ENCODE measurements around the gene ITGB3. TPM values are rescaled to one million over a fixed set of nuclear protein-coding genes. Genes with fewer than 3 reads are reported as not detected.

The ITGB3 gene
- total RNA-seq, 1 experiment from 2014 or later = 11.5 TPM

DNA sequence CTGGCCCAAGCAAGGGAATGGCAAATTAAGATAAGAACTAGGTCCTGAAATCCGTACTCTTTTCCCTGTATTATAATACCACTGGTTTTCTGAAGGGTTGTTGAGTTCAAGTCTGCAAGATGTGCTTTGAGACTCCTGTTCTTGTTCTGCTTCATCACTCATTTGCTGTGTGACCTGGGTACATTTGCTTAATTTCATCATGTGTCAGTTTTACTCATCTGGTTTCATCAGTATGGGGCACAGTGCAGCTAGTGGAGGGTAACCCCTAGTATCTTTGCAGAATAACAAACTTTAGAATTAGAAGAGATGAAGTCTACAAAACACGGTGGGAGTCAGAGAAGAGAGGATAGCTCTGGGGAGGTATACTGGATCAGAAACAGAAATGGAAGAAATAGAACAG is 48.2 kb downstream of the ITGB3 start:
- DNase-seq (ENCODE audit: low read depth, low spot score) = no peak
- in situ Hi-C loops (cut with HindIII; ENCODE audit: low pct_unique_long_range_greater_than_20kb, low sequenced_read_pairs) = no loop called here

DNA sequence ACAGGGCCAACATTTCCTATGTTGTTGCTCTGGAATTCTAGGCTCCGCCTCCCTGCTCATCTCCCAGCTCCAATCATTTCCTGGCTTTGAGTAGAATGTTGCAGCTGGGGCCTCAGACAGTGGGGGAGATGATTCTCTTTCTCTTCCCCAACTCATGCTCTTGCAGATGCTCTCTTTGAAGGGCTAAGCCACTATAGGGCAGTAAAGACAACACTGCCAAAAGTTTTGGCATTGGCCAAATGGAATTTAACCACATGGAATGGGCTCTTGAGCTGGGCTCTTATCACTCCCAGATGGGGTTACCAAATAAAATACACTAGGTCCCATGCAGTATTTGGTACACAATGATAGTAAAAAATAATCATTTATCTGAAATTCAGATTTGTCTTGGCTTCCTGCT is 50.6 kb downstream of the ITGB3 start:
- DNase-seq (ENCODE audit: low read depth, low spot score) = no peak
- in situ Hi-C loops (cut with HindIII; ENCODE audit: low pct_unique_long_range_greater_than_20kb, low sequenced_read_pairs) = no loop called here

DNA sequence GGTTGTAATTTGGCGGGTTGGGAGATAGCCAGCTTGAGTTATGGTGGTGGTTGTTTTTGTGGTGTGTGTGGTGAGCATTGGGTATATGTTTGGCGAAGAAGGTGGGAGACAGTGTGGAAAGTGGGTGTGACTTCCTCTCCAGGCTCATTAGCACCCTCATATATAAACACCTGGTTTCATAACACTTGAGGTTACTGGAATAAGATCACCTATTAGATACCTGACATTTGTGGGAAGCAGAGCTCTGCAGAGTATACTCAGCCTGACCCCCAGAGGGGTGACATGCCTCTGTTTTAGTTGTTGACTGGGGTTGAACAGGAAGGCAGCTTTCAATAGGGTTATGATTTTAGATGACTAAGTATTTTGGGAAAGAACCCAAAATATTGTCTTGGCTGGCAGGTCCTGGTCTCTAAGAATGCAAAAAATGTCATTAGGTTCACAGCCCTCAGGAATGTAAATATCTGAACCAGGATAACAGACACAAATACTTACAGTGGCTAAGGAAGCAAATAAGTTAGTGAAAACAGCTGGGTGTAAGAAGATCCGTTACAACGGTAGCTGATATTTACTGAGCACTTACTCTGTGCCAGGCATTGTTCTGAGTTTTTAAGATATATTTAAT is 51.8 kb downstream of the ITGB3 start:
- in situ Hi-C loops (cut with HindIII; ENCODE audit: low pct_unique_long_range_greater_than_20kb, low sequenced_read_pairs) = no loop called here
- no peak for DNase-seq (ENCODE audit: low read depth, low spot score)

DNA sequence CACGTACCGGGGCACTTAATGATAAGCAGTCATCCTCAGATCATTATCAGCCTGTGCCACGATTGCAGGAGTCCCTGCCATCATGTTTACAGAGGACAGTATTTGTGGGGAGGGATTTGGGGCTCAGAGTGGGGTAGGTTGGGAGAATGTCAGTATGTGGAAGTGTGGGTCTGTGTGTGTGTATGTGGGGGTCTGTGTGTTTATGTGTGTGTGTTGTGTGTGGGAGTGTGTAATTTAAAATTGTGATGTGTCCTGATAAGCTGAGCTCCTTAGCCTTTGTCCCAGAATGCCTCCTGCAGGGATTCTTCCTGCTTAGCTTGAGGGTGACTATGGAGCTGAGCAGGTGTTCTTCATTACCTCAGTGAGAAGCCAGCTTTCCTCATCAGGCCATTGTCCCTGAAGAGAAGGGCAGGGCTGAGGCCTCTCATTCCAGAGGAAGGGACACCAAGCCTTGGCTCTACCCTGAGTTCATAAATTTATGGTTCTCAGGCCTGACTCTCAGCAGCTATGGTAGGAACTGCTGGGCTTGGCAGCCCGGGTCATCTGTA is 56.6 kb downstream of the ITGB3 start:
- in situ Hi-C loops (cut with HindIII; ENCODE audit: low pct_unique_long_range_greater_than_20kb, low sequenced_read_pairs) = no loop called here

DNA sequence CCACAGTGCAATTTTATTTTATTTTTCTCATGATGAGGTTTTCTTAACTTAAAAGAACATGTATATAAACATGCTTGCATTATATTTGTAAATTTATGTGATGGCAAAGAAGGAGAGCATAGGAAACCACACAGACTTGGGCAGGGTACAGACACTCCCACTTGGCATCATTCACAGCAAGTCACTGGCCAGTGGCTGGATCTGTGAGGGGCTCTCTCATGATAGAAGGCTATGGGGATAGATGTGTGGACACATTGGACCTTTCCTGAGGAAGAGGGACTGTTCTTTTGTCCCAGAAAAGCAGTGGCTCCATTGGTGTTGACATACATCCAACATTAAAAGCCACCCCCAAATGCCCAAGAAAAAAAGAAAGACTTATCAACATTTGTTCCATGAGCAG is 57.8 kb downstream of the ITGB3 start:
- in situ Hi-C loops (cut with HindIII; ENCODE audit: low pct_unique_long_range_greater_than_20kb, low sequenced_read_pairs) = no loop called here
- DNase-seq (ENCODE audit: low read depth, low spot score) = no peak

More for the DNA sequence above, 56.6 kb downstream of the ITGB3 start:
- no peak for DNase-seq (ENCODE audit: low read depth, low spot score)

DNA sequence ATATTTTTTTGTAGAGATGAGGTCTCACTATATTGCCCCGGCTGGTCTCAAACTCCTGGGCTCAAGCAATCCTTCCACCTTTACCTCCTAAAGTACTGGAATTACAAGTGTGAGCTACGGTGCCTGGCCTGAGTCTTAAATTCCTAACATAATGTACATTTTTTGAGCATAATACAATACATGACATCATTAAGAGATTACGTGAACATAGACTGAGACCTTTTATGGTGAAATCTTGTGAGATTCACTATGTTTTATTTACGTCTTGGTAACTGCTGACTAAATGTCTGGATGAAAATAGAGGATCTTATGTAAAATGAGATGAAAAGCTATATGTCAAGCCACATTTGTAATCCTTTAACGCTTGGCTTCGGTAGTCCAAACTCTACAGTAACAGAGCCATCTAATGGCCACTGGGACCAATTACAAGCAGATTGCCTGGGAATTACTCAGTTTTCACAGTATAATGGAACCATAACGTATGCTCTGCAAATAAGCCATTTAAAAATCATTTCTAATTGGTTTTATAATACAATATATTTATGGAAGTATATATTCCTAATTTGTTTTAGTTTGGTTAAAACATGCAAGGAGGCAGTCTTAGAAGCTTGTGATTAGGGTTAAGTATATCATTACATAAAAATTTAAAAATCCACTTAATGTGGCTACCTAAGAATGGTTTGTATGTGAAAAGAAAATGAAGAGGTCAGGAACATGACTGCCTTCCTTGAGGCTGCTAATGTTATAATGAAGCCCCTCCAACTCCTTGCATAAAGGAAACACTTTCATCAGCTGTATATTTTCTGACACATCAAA is 62.0 kb downstream of the ITGB3 start:
- in situ Hi-C loops (cut with HindIII; ENCODE audit: low pct_unique_long_range_greater_than_20kb, low sequenced_read_pairs) = no loop called here
- DNase-seq (ENCODE audit: low read depth, low spot score) = peak; percentile 77

DNA sequence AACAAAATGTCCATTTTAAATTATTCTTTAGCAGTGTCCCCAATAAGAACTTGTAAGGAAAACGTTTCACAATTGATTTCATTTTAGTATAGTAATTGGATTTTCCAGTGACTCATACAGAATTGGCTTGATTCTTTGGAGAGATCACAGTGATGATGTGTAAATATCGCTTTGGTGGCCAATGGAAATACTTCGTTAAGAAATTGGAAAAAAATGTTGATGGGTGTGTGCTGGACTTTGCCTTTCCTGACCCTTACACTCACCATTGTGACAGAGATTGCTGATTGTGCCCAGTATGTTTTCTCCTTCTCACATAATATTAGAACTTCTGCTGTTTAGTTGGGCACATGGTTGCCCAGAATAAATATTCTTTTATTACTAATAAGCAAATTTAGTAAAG is 62.7 kb downstream of the ITGB3 start:
- in situ Hi-C loops (cut with HindIII; ENCODE audit: low pct_unique_long_range_greater_than_20kb, low sequenced_read_pairs) = no loop called here
- no peak for DNase-seq (ENCODE audit: low read depth, low spot score)

DNA sequence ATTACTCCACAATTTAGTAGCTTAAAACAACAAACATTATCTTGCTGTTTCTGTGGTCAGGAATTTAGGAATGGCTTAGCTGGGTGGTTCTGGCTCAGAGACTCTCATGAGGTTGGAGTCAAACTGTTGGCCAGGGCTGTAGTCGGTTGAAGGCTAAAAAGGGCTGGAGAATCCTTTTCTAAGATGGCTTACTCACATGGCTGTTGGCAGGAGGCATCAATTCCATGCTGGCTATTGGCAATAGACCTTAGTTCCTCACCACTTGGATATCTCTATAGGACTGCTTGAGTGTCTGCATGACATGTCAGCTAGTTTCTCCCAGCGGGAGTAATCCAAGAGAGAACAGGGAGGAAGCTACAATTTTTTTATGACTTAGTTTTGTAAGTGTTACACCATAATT is 63.5 kb downstream of the ITGB3 start:
- in situ Hi-C loops (cut with HindIII; ENCODE audit: low pct_unique_long_range_greater_than_20kb, low sequenced_read_pairs) = no loop called here
- DNase-seq (ENCODE audit: low read depth, low spot score) = no peak

DNA sequence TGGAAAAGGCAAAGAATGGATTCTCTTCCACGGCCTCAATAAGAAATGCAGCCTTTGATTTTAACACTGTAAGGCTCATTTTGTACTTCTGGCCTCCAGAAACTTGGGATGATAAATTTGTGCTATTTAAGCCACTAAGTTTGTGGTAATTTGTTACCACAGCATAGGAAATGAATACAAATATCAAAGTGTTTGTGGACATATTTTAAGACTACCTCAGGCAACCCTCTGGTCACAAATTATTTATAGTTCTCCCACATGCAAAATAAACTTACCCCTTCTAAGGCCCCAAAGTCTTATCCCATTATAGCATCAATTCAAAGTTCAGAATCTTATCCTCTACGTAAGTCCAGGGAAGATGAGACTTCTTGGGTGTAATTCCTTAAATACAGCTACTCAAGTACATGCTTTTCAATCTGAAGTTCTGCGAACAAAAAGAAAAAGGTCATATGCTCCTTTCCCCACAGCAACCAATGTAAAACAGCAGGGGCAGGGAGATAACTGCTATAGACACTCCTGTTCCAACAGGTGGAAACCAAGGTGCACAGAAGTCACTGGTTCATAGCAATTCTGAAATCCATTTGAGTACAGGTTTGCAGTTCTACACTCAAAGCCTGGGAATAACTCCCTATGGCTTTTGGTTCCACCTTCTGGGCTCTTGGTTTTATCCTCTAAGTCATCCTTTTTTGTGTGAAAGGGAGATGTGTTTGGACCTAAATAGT is 64.7 kb downstream of the ITGB3 start:
- no peak for DNase-seq (ENCODE audit: low read depth, low spot score)
- in situ Hi-C loops (cut with HindIII; ENCODE audit: low pct_unique_long_range_greater_than_20kb, low sequenced_read_pairs) = no loop called here

DNA sequence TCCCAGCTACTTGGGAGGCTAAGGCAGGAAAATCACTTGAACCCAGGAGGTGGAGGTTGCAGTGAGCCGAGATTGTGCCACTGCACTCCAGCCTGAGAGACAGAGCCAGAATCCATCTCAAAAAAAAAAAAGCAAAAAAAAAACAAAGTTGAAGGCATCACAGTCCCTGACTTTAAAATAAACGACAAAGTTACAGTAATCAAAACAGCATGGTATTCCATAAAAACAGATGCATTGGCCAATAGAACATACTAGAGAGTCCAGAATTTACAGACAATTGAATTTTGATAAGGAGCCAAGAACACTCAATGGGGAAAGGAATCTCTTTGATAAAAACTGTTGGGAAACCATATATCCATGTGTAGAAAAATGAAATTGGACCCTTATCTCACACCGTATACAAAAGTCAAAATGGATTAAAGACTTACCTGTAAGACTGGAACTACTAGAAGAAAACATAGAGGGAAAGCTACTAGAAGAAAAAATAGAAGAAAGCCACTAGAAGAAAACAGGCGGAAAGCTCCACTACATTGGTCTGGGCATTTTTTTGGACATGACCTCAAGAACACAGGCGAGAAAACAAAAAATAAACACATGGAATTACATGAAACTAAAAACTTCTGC is 67.4 kb downstream of the ITGB3 start:
- no peak for DNase-seq (ENCODE audit: low read depth, low spot score)
- in situ Hi-C loops (cut with HindIII; ENCODE audit: low pct_unique_long_range_greater_than_20kb, low sequenced_read_pairs) = no loop called here

DNA sequence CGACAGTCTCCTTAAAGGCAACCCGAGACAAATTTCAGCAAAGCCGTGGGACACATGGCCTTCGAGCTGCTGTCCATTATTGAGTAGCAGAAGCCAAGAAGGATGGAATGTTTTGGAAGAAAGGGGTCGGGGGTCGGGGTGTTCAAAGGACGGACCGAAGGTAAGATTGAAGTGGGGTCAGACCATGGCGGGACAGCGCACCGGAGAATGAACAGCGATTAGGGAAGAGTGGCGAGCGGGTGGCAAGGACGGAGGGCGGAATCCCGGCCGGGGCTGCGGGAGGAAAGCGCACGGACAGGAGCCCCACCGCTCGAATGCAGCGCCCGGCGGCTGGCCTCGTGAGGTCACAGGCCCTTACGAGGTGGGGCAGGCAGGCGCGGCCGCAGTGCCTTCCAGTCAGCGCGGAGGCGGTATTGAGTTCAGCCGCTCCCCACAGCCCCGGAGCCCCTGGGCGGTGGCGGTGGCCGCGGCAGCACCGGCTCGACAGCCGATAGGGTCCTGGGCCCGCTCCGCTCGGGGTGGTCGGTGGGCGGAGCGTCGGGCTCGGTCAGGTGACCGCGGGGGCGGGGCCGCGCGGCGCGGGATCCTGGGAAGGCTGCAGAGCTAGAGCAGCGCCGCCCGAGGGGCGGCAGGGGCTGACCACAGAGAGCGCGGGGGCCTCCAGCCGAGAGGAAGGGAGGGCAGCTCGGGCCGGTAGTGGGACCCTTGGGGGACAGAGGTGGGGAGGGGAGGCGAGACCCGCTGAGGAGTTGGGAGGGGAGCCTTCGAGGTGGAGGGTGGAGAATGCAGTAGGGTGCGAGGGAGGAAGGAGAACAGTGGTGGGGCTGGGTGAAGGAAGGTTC is 70.0 kb downstream of the ITGB3 start, which contains the start of gene EFCAB13:
Gene EFCAB13, plus strand, starts transcription at position 574 of the 842 bp plus-strand sequence. CDS start 4,399 bp downstream, outside the sequence.
- in situ Hi-C loops (cut with HindIII; ENCODE audit: low pct_unique_long_range_greater_than_20kb, low sequenced_read_pairs) = no loop called here
- peak; percentile 78 for DNase-seq (ENCODE audit: low read depth, low spot score)

DNA sequence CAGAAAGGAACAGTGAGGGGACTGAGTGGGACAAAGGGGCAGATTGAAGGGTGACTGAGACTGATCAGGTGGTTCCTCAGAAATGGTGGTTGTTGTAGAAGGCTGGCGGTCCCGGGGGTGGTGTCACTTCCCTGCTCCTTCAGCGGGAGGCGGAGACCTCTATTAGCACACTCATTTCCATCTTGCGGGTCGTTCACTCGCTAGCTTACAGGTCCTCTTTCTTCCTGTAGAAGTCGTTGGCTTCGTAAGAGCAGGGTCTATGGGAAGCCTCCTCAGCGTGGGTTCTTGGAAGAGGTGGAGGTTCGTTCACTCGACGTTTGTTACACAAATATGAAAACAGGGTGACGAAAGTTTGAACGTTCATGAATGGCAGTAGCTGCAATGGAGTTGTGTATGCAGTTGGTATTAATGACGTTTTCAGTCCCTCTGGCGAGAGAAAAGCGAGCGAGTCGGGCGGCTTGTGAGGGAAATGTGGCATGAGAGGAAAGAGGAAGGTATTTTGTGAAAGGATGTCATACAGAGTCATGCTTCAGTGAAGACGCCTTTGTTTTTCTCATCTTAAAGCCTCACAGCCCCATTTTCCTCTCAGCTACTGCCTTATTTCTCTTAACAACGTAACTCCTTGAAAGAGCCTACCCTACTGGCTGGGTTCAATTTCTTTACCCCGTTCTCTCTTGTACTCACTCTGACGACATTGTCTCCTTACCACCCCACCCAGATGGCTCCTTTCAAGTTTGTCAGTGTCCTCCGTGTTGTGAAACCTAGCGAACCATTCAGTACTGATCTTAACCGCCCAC is 70.8 kb downstream of the ITGB3 start:
- in situ Hi-C loops (cut with HindIII; ENCODE audit: low pct_unique_long_range_greater_than_20kb, low sequenced_read_pairs) = no loop called here
- peak; percentile 41 for DNase-seq (ENCODE audit: low read depth, low spot score)

DNA sequence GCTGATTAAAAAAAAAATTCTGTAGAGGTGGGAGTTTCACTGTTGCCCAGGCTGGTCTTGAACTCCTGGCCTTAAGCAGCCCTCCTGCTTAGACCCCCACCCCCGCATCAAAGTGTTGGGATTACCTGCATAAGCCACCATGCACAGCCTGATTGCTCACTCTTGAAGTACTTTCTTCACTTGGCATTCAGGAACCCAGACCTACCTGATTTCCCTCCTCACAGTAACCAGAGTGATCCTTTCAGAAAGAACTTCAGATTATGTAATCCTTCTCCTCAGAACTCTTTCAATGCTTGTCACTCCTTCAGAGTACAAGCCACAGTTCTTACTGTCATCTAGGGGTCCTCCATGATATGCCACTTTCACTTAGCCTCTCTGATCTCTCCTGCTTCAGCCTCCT is 71.5 kb downstream of the ITGB3 start:
- in situ Hi-C loops (cut with HindIII; ENCODE audit: low pct_unique_long_range_greater_than_20kb, low sequenced_read_pairs) = no loop called here
- no peak for DNase-seq (ENCODE audit: low read depth, low spot score)

DNA sequence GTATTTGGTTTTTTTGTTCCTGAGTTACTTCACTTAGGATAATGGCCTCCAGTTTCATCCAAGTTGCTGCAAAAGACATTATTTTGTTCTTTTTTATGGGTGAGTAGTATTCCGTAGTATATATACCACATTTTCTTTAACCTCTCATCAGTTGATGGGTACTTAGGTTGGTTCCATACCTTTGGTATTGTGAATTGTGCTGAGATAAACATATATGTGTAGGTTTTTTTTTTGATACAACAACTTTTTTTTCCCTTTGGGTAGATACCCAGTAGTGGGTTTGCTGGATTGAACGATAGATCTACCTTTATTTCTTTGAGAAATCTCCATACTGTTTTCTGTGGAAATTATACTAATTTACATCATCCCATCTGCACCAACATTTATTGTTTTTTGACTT is 76.9 kb downstream of the ITGB3 start:
- DNase-seq (ENCODE audit: low read depth, low spot score) = no peak
- in situ Hi-C loops (cut with HindIII; ENCODE audit: low pct_unique_long_range_greater_than_20kb, low sequenced_read_pairs) = no loop called here

DNA sequence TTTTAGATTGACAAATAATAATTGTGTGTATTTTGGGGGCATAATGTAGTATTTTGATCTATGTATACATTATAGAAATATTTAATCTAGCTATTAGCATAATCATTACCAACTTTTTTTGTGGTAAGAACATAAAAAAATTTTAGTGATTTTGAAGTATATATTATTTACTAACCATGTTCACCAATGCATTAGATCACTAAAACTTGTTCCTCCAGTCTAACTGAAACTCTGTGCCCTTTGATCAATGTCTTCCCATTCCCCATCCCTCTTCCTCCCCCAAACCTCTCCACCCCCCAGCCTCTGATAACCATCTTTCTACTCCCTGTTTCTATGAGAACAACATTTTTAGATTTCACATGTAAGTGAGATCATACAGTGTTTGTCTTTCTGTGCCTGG is 78.7 kb downstream of the ITGB3 start:
- in situ Hi-C loops (cut with HindIII; ENCODE audit: low pct_unique_long_range_greater_than_20kb, low sequenced_read_pairs) = no loop called here
- no peak for DNase-seq (ENCODE audit: low read depth, low spot score)

DNA sequence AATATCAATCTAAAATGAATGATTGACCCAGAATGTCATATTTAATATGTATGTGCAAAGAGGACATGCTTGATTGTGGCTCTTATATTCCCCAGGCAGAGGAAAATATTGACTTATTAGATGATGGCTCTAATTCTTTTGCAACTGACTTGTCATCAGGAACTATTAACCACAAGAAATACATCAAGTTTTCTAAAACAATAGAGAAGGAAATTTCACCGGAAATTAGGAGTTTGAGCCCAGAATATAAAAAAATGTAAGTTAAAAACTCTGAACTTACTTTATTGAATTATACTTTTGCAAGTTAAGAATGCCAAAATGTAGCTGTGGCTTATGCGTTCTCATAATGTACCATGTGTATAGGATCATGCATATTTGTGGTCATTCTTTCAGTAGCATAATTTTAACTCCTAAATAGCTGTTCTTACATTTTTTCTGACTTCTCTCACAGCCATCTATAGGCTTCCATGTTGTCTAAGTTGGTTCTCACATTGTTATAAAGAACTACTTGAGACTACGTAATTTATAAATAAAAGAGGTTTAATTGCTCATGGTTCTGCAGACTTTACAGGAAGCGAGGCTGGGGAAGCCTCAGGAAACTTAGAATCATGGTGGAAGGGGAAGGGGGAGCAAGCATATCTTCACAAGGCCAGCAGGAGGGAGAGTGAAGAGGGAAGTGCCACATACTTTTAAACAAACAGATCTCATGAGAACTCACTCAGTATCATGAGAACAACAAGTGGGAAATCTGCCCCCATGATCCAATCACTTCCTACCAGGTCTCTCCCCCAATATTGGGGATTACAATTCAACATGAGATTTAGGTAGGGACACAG is 81.7 kb downstream of the ITGB3 start:
- DNase-seq (ENCODE audit: low read depth, low spot score) = no peak
- in situ Hi-C loops (cut with HindIII; ENCODE audit: low pct_unique_long_range_greater_than_20kb, low sequenced_read_pairs) = no loop called here

Measured in SK-MEL-5 (cell line).